Hepatocyte (in vitro differentiated cells): ENCODE data around the gene NPC2. TPM values are rescaled to one million over a fixed set of nuclear protein-coding genes. Genes with fewer than 3 reads are reported as not detected.

Source experiments
- DNase-seq: peaks from one replicate; pipeline ENCODE4 v3.0.0-alpha.2; 2016; ENCODE audit warnings: low spot score
- H2AFZ ChIP-seq: fragments of 200-600 bp; sonication (generic); 2 replicates; pipeline ENCODE4 v1.6.0; 2016; ENCODE audit warnings: antibody characterized with exemption, mild to moderate bottlenecking
- H3K27ac ChIP-seq: fragments of 200-600 bp; sonication (generic); 2 replicates; pipeline ENCODE4 v1.5.1; 2016; ENCODE audit warnings: mild to moderate bottlenecking
- H3K27me3 ChIP-seq: fragments of 200-600 bp; sonication (generic); 2 replicates; pipeline ENCODE4 v1.6.1; 2016
- H3K36me3 ChIP-seq: fragments of 200-600 bp; sonication (generic); replicated peaks from 2 replicates; pipeline ENCODE4 v1.5.1; 2016; ENCODE audit warnings: low read depth; ENCODE audit not compliant: insufficient read depth
- H3K4me1 ChIP-seq: fragments of 200-600 bp; sonication (generic); 2 replicates; pipeline ENCODE4 v1.5.1; 2016; ENCODE audit warnings: mild to moderate bottlenecking, moderate library complexity; ENCODE audit not compliant: insufficient read depth
- H3K4me2 ChIP-seq: fragments of 200-600 bp; sonication (generic); 2 replicates; pipeline ENCODE4 v1.6.0; 2016
- H3K4me3 ChIP-seq: fragments of 200-600 bp; sonication (generic); 2 replicates; pipeline ENCODE4 v1.5.1; 2016; ENCODE audit warnings: mild to moderate bottlenecking
- H3K79me2 ChIP-seq: fragments of 200-600 bp; sonication (generic); 2 replicates; pipeline ENCODE4 v1.6.0; 2017; ENCODE audit warnings: mild to moderate bottlenecking
- H3K9me2 ChIP-seq: fragments of 200-600 bp; sonication (generic); replicated peaks from 2 replicates; pipeline ENCODE4 v1.6.0; 2017; ENCODE audit warnings: mild to moderate bottlenecking; ENCODE audit not compliant: insufficient read depth
- H3K9me3 ChIP-seq: fragments of 200-600 bp; sonication (generic); 2 replicates; pipeline ENCODE4 v1.5.1; 2016; ENCODE audit warnings: low read depth, mild to moderate bottlenecking
- H4K20me1 ChIP-seq: fragments of 200-600 bp; sonication (generic); 2 replicates; pipeline ENCODE4 v1.6.0; 2016; ENCODE audit warnings: mild to moderate bottlenecking; ENCODE audit not compliant: insufficient read depth, poor library complexity, severe bottlenecking
- EZH2 ChIP-seq: fragments of 200-600 bp; sonication (generic); IDR thresholded peaks from 2 replicates; pipeline ENCODE4 v1.6.1; 2016; ENCODE audit warnings: antibody characterized with exemption, mild to moderate bottlenecking, borderline replicate concordance
- EZH2phosphoT487 ChIP-seq: fragments of 200-600 bp; sonication (generic); IDR thresholded peaks from one replicate; pipeline ENCODE4 v1.6.1; 2018; ENCODE audit warnings: antibody characterized with exemption, mild to moderate bottlenecking, low read depth, moderate library complexity; ENCODE audit not compliant: unreplicated experiment, severe bottlenecking
- WGBS: methylation state at CpG from one replicate; pipeline ENCODE4 v1.1.6; 2016; ENCODE audit warnings: low lambda C conversion rate; ENCODE audit errors: missing lambda C conversion rate; 5-methylcytosine and 5-hydroxymethylcytosine counted together
- polyA plus RNA-seq: library from polyadenylated mRNA; unstranded; fragments of >200 nt; fragmentation: Nextera tagmentation; extraction: Ambion mirVana; gene quantifications from 2 replicates; pipeline ENCODE4 v1.2.1, GENCODE V29; 2016
- total RNA-seq: library from RNA; depleted of rRNA; stranded (reverse); fragments of >200 nt; gene quantifications from 2 replicates; pipeline ENCODE4 v1.2.3, GENCODE V29; 2014
- TF ChIP-seq, protein P1 (sequence below): fragments of 200-600 bp; sonication (generic); IDR thresholded peaks from 2 replicates; pipeline ENCODE4 v1.5.1; 2016; ENCODE audit warnings: antibody characterized with exemption, mild to moderate bottlenecking; ENCODE audit not compliant: poor library complexity

Gene NPC2
- total and polyA plus RNA-seq, 2 experiments from 2014 or later: 602 to 1,339 TPM

DNA sequence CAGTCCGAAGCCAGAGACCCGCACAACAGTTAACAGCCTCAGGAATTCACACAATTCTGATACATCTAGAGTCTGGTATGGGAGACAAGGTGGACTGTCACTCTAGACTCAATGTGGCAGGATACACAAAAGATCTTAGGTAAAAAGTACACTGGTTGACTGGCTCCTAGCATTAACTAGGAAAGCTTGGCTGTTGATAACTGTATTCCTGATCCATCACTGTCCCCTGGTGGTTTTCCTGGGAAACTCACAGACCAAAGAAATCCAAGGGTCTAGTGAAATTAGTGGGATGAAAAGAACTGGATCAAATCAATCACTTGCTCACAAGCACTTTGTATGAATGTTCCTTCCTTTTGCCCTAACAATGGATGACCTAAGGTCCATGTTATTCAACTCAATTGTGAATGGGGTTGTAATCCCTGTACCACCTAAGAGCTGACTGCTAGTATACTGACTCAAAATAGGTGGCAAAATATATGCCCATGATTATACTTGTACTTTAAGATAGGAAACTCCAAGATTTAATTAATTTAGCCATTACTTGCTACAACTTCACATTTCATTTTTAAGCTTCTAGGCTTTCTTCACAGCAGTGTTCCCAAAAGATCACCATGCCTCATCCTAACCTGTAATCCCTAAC lies 14.0 kb downstream of the NPC2 start:
- Histone ChIP-seq H3K4me3 (no peak overlapping the region), H3K27ac (no peak overlapping the region), H3K9me2 (no peaks in the 10 kb centered on the region), H2AFZ (no peak overlapping the region), H3K36me3 (no peaks in the 10 kb centered on the region), H3K9me3 (no peaks in the 10 kb centered on the region), H3K4me2 (no peak overlapping the region), H4K20me1 (no peaks in the 10 kb centered on the region), H3K27me3 (no peaks in the 10 kb centered on the region), H3K79me2 (no peaks in the 10 kb centered on the region), H3K4me1 (no peaks in the 10 kb centered on the region)
- peak; percentile 26 for DNase-seq
- WGBS: 87% methylated on average over 2 of the region's 2 CpGs
- no peak for TF ChIP-seq EZH2phosphoT487
- TF ChIP-seq, protein P1, sequence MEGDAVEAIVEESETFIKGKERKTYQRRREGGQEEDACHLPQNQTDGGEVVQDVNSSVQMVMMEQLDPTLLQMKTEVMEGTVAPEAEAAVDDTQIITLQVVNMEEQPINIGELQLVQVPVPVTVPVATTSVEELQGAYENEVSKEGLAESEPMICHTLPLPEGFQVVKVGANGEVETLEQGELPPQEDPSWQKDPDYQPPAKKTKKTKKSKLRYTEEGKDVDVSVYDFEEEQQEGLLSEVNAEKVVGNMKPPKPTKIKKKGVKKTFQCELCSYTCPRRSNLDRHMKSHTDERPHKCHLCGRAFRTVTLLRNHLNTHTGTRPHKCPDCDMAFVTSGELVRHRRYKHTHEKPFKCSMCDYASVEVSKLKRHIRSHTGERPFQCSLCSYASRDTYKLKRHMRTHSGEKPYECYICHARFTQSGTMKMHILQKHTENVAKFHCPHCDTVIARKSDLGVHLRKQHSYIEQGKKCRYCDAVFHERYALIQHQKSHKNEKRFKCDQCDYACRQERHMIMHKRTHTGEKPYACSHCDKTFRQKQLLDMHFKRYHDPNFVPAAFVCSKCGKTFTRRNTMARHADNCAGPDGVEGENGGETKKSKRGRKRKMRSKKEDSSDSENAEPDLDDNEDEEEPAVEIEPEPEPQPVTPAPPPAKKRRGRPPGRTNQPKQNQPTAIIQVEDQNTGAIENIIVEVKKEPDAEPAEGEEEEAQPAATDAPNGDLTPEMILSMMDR: peak; percentile 57

DNA sequence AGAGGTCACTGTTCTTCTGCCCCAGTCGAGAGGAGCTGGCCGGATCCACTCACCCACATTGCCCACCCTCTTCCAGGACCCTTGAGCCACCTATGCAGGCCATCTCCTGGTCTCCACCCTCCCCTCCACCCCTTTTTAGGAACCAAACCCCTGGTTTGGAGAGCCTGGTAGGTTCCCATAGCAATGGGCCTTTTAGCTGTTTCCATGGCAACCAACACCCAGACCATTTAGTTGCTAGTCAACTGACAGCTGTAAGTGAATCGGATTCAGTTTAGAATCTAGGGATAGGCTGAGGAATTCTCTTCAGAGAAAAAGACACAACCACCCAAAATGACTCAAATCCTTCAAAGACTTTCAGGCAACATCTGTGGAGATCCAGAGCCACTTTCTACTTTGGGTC lies 16.5 kb downstream of the NPC2 start:
- WGBS: 93% methylated on average over 3 of the region's 3 CpGs
- Histone ChIP-seq H4K20me1 (no peaks in the 10 kb centered on the region), H3K4me1 (no peaks in the 10 kb centered on the region), H3K4me3 (no peak overlapping the region), H3K36me3 (no peaks in the 10 kb centered on the region), H2AFZ (no peak overlapping the region), H3K9me2 (no peaks in the 10 kb centered on the region), H3K79me2 (no peaks in the 10 kb centered on the region), H3K27me3 (no peaks in the 10 kb centered on the region), H3K27ac (no peak overlapping the region), H3K9me3 (no peaks in the 10 kb centered on the region), H3K4me2 (no peak overlapping the region)
- DNase-seq: no peak
- TF ChIP-seq, protein P1: no peak
- TF ChIP-seq EZH2phosphoT487: no peak
- TF ChIP-seq EZH2: no peak

GRCh38 chr14:74476107-74476506 lies 17.0 kb downstream of the NPC2 start:
- Histone ChIP-seq H4K20me1 (no peaks in the 10 kb centered on the region), H3K79me2 (no peaks in the 10 kb centered on the region), H3K9me3 (no peaks in the 10 kb centered on the region), H3K27ac (no peak overlapping the region), H3K4me3 (no peak overlapping the region), H3K4me1 (no peaks in the 10 kb centered on the region), H3K27me3 (no peaks in the 10 kb centered on the region), H2AFZ (no peak overlapping the region), H3K4me2 (no peak overlapping the region), H3K36me3 (no peaks in the 10 kb centered on the region), H3K9me2 (no peaks in the 10 kb centered on the region)
- no peak for DNase-seq
- 95% methylated on average over 4 of the region's 4 CpGs for WGBS
- no peak for TF ChIP-seq EZH2
- TF ChIP-seq, protein P1: no peak
- no peak for TF ChIP-seq EZH2phosphoT487
